Activated CD8-positive, alpha-beta memory T cell treated with anti-CD3 and anti-CD28 coated beads, Interleukin-2, amount 50 U/mL, for 1 hour (primary cell): ENCODE data around the gene CBLIF.
"Not testable (repeated sequence)": the region's sequence is repeated elsewhere in the genome, so short reads cannot be mapped to it uniquely, and the experiment has no call there.

Experiments
- DNase-seq: peaks from one replicate; pipeline ENCODE4 v3.0.0-alpha.2; 2020; ENCODE audit errors: extremely low read depth

Gene CBLIF

GRCh38 chr11:59847626-59848025 lies 2.3 kb upstream of the CBLIF start:
- DNase-seq: no peak

DNA sequence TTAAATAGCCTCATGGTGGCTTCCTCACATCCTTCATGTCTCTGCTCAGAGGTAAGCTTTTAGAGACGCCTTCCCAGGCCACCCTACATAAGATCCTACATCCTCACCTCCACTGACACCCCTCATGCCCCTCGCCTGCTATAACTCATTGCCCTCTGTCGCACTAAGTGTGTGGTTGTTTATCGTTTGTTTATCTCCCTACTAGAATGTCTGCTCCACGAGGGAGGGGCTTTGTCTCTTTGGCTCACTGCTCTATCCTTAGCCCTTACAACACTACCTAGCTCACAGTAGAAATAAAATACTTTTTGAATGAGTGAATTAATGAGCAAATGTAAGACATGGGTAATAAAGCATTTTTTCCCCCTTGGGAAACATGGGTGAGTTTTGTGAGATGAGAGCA lies 1.3 kb upstream of the CBLIF start:
- DNase-seq: no peak

DNA sequence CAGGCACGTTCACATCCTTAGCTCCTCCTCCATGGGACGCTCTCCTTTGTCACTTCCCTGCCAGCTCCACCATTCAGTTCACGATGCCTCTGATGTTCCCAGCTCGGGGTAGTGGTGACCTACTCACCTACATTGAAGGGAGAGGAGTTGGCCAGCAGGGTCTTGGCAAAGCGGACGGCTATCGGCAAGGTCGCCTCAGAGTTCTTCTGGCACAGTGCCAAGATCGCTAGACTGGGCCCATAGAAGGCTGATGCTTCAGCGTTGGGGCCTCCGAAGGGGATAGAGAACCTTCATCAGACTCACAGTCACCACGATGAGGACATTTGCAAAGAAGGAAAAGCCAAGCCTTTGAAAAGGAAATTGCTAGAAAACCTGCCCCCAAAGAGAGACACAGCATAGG lies 3.0 kb downstream of the CBLIF start:
- no peak for DNase-seq

GRCh38 chr11:59841514-59841913 lies 3.8 kb downstream of the CBLIF start:
- DNase-seq: no peak

DNA sequence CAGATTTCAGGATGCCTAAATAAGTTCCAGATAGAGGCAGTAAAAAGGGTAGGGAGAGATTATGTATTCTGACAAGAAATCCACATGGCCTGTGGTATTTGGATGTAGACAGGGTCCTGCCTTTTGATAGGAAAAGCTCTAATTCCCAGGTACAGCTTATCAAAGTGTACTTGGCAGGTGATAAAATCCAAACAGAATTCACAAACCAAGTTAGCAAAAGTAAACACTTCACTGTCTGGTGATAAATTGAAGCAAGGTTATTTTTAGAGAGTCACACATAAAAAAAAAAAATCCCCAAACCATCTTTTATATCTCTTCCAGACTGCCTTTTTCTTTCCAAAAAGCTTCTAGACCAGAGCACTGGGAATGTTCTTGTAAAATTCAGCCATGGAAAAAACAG lies 5.7 kb downstream of the CBLIF start:
- no peak for DNase-seq

- no peak for DNase-seq
Observed at GRCh38 chr11:59833602-59834001, 11.7 kb downstream of the CBLIF start.

GRCh38 chr11:59829358-59829757 lies 15.9 kb downstream of the CBLIF start:
- DNase-seq: no peak

- DNase-seq: no peak
Observed at GRCh38 chr11:59822989-59823566, 22.2 kb downstream of the CBLIF start.

- no peak for DNase-seq
Observed at GRCh38 chr11:59818572-59818971, 26.7 kb downstream of the CBLIF start.

GRCh38 chr11:59816434-59816833 lies 28.9 kb downstream of the CBLIF start:
- DNase-seq: not testable (repeated sequence)

- DNase-seq: no peak
Observed at GRCh38 chr11:59815754-59816153, 29.5 kb downstream of the CBLIF start.

DNA sequence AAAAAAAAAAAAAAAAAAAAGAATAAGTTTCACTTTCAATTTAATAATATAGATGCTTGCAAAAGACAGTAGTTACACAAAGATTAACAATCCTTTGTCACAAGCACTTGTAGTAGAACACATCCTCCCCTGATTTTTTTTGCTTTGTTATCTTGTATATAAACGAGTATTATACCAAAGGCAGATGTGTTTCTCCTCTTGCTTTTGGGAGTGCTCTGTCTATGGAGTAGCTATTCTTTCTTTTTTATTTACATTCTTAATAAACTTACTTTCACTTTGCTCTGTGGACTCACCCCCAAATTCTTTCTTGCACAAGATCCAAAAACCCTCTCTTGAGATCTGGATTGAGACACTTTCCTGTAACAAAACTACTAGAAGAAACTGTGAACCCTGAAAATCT lies 31.3 kb downstream of the CBLIF start:
- no peak for DNase-seq

- DNase-seq: no peak
Observed at GRCh38 chr11:59813364-59813763, 31.9 kb downstream of the CBLIF start.

- no peak for DNase-seq
Observed at GRCh38 chr11:59812220-59812619, 33.1 kb downstream of the CBLIF start.

DNA sequence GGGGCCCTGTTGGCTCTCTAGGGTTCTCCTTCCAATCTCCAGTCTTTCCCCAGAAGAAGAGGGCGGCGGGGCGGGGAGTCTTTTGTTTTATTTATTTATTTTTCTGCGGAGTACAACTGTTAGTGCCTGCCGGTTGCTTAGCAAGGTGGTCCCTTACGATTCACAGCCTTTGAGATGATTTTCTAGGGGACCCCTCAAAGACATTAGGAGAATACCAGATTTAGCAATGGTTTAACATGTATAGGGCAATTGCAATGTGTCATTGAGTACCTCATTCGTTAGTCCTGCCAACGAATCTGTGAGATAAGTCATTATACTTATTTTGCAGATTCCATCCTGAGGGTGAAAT lies 34.4 kb downstream of the CBLIF start:
- DNase-seq: no peak

DNA sequence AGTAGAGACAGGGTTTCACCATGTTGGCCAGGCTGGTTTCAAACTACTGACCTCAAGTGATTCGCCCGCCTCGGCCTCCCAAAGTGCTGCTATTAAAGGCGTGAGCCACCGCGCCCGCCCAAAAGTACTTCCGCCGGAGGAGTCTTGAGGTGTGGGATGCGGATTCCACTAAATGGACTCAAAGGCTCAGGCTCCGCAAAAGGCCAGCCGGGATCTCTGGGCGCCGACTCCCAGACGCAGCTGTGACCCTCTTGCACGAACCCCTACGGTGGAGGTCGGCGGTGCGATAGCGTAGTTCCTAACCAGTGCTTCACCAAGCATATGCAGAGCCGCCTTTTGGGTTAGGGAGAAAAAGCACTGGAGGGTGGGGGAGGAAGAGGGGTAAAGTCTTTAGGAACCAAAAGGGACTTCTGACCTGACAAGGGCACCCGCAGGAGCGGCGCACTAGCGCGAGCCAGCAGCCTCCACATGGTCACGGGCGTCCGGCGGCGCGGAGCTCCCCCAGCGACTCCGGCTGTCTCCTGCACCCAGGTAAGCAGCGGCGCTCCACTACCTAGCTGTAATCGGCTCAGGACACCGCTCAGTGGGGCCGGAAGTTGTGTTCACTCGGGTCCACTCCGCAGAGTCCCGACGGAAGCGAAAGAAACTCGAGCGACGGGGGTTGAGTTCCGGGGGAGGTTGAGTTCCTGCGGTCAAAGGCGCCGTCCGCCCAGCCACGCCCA lies 34.9 kb downstream of the CBLIF start, which contains the start of gene MRPL16:
TSS of gene MRPL16 (minus strand) at position 590 of the 722 bp plus-strand sequence. CDS start at position 470, 120 bp downstream.
- peak; percentile 80 for DNase-seq

DNA sequence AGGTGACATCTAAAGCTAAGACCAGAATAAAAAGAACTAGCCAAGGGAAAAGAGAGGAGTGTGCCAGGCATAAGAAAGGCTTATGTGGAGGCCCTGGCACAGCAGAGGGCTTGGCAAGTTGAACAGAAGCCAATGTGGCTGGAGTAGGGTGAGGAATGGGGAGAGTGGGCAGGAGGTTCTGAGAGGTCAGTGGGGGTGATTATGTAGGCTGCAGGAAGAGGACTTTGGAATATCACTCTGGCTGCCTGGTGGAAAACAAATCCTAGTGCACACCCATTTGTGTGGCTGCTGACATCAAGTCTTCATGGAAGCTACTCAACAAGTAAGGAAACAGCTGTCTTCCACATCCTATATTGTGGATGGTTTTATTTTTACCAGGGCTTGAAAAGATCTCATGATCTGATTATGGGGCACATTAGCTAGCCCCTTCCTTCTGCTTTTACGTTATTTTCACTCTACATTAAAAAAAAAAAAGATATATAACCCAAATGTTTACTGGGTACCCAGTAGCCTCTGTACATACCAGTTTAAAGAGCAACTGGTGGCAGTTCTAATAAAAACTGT lies 38.2 kb downstream of the CBLIF start:
- DNase-seq: no peak

- no peak for DNase-seq
Observed at GRCh38 chr11:59804061-59804460, 41.2 kb downstream of the CBLIF start.

GRCh38 chr11:59802639-59803176 lies 42.6 kb downstream of the CBLIF start:
- peak; percentile 10 for DNase-seq

- DNase-seq: no peak
Observed at GRCh38 chr11:59801981-59802638, 43.2 kb downstream of the CBLIF start.

- no peak for DNase-seq
Observed at GRCh38 chr11:59801160-59801706, 44.1 kb downstream of the CBLIF start.

GRCh38 chr11:59800390-59801025 lies 44.8 kb downstream of the CBLIF start:
- no peak for DNase-seq
